Heart right ventricle (tissue), 16 donors: ENCODE measurements around the gene DYNC1I1. TPM values are rescaled to one million over a fixed set of nuclear protein-coding genes. Genes with fewer than 3 reads are reported as not detected.

Experiments
- ATAC-seq, 8 donors: fragments of 200-7000 bp; cut with Tn5 transposase; one replicate each; pipeline ENCODE4 v1.9.1; 2020; ENCODE audit warnings: mild to moderate bottlenecking in 8 of 8, moderate library complexity in 8 of 8, moderate number of reproducible peaks in 1 of 8
- DNase-seq, 2 donors: peaks; one replicate each; pipeline ENCODE4 v3.0.0-alpha.2; 2020
- H3K27ac ChIP-seq, 10 donors: fragments of 200-600 bp; sonication (generic) in 2 of 10; one replicate each; pipeline versions ENCODE4 v1.5.0 to v1.8.0; 2020 to 2022; ENCODE audit warnings: mild to moderate bottlenecking in 3 of 10
- H3K27me3 ChIP-seq, 7 donors: fragments of 200-600 bp; one replicate each; pipeline ENCODE4 v1.8.0; 2021 to 2022; ENCODE audit warnings: mild to moderate bottlenecking in 2 of 7
- H3K36me3 ChIP-seq, 9 donors: fragments of 200-600 bp; sonication (generic) in 1 of 9; one replicate each; pipeline versions ENCODE4 v1.5.0 to v1.8.0; 2020 to 2022; ENCODE audit warnings: mild to moderate bottlenecking in 2 of 9
- H3K4me1 ChIP-seq, 9 donors: fragments of 200-600 bp; sonication (generic) in 1 of 9; one replicate each; pipeline versions ENCODE4 v1.5.0 to v1.8.0; 2020 to 2022; ENCODE audit warnings: mild to moderate bottlenecking in 4 of 9
- H3K4me3 ChIP-seq, 10 donors: fragments of 200-600 bp; sonication (generic) in 2 of 10; one replicate each; pipeline versions ENCODE4 v1.5.0 to v1.8.0; 2020 to 2022; ENCODE audit warnings: mild to moderate bottlenecking in 7 of 10, moderate library complexity in 2 of 10
- H3K9me3 ChIP-seq, 11 donors: fragments of 200-600 bp in 10 of 11; sonication (generic) in 2 of 11; one replicate each; pipeline versions ENCODE4 v1.5.0 to v1.8.0; 2013 to 2022; ENCODE audit warnings: mild to moderate bottlenecking in 2 of 11, control low read depth in 1 of 11, moderate library complexity in 1 of 11
- WGBS, 2 donors: extraction: QIAGEN DNeasy Blood & Tissue Kit; methylation state at CpG; one replicate each; pipeline ENCODE4 v1.1.7; 2013; ENCODE audit warnings: inconsistent platforms in 1 of 2; 5-methylcytosine and 5-hydroxymethylcytosine counted together
- intact Hi-C, 10 donors: fragments of 100-400 bp; cut with DNase I; formaldehyde crosslinking; loops; one replicate each; pipeline versions ENCODE4 v1.11.1 to v1.14.2; 2022
- polyA plus RNA-seq, 2 donors: library from polyadenylated mRNA; stranded (reverse); fragments of 200-250 nt; gene quantifications; one replicate each; pipeline ENCODE4 v1.2.3, GENCODE V29; 2013
- total RNA-seq, 10 donors: library from RNA; stranded (reverse); fragmentation: NEBNext Ultra II Directional in 3 of 10; extraction: Animal tissue kit (Norgen Biotek cat#: 25700) in 3 of 10; gene quantifications; one replicate each; pipeline versions ENCODE4 v1.2.1 to v1.2.4, GENCODE V29; 2021 to 2023
- TF ChIP-seq, protein P1 (sequence below), 9 donors: fragments of 200-600 bp; sonication (generic) in 2 of 9; IDR thresholded peaks; one replicate each; pipeline versions ENCODE4 v1.5.0 to v1.8.0; 2021 to 2022; ENCODE audit warnings: antibody characterized with exemption in 9 of 9, mild to moderate bottlenecking in 5 of 9, moderate library complexity in 1 of 9
- donor health status: Arrhythmogenic right ventricular cardiomyopathy.
- donor health status: ischemic (EF 13 %, LVEDD 7.1; RV severe dilation, severe dysfunction).
- donor health status: healthy with polysubstance abuse.
- donor health status: DM: no; HTN: yes; CAD: no.
- donor health status: DM: no; HTN: no; CAD: no.
- donor health status: ischemic (EF 25% LVEDD 6.9; RV normal size, moderate dysfunction).
- donor health status: ischemic (EF 25% LVEDD 5.7; RV mildly dilated, moderate dysfunction).
- donor health status: healthy.
- donor health status: DM: yes; HTN: yes; CAD: no.
- donor health status: Ischemic cardiomyopathy.
- donor health status: ischemic (EF 35%, LVEDD 5.7; RV mildly dilated, moderate dysfunction).
- donor health status: nonischemic (EF 11% LVEDD 7.7; RV severe dilation, severe dysfunction).
- donor health status: DM: yes; HTN: yes; CAD: no.
- donor health status: PGD.
- donor health status: ischemic (EF 29% LVEDD 5.4; RV normal size, mild dysfunction).
- donor health status: nonischemic (EF 23%, LVEDD 6.1; RV moderate dilation, normal function).

DYNC1I1 gene
- total and polyA plus RNA-seq, 12 donors = 6.4 to 43.4 (median 35.6) TPM

DNA sequence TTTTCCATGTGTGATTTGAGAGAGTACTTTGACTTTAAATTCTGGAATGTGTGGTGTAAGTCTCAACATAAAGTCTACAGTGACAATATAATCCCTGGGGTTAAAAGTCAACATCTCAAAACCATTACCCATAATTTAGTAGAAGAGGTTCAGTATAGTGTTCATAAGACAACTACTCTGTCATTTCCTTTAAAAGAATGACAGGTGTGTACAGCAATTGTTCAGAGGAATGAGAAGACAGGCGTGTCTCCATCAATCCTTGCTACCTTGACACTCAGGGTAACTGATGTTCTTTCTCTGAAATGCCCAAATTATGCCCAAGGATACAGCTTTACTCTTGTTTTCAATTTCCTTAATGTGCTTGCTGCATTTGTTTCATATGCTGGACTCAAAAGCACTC, 256.4 kb downstream of the DYNC1I1 start:
- intact Hi-C loops = no loop called here
- Histone ChIP-seq H3K4me3 (no peak overlapping the region), H3K9me3 (no peaks in the 10 kb centered on the region), H3K27ac (no peak overlapping the region), H3K4me1 (no peaks in the 10 kb centered on the region), H3K36me3 (peaks cover 0 to 23% (median 5%) of the 10 kb centered on the region in 9 donors), H3K27me3 (no peaks in the 10 kb centered on the region)
- TF ChIP-seq, protein P1, sequence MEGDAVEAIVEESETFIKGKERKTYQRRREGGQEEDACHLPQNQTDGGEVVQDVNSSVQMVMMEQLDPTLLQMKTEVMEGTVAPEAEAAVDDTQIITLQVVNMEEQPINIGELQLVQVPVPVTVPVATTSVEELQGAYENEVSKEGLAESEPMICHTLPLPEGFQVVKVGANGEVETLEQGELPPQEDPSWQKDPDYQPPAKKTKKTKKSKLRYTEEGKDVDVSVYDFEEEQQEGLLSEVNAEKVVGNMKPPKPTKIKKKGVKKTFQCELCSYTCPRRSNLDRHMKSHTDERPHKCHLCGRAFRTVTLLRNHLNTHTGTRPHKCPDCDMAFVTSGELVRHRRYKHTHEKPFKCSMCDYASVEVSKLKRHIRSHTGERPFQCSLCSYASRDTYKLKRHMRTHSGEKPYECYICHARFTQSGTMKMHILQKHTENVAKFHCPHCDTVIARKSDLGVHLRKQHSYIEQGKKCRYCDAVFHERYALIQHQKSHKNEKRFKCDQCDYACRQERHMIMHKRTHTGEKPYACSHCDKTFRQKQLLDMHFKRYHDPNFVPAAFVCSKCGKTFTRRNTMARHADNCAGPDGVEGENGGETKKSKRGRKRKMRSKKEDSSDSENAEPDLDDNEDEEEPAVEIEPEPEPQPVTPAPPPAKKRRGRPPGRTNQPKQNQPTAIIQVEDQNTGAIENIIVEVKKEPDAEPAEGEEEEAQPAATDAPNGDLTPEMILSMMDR (IDR thresholded peaks at IDR 0.05) = no peak
- ATAC-seq = no peak
- 85 to 93% methylated on average over 1 of the region's 1 CpG for WGBS, 2 donors
- no peak for DNase-seq

DNA sequence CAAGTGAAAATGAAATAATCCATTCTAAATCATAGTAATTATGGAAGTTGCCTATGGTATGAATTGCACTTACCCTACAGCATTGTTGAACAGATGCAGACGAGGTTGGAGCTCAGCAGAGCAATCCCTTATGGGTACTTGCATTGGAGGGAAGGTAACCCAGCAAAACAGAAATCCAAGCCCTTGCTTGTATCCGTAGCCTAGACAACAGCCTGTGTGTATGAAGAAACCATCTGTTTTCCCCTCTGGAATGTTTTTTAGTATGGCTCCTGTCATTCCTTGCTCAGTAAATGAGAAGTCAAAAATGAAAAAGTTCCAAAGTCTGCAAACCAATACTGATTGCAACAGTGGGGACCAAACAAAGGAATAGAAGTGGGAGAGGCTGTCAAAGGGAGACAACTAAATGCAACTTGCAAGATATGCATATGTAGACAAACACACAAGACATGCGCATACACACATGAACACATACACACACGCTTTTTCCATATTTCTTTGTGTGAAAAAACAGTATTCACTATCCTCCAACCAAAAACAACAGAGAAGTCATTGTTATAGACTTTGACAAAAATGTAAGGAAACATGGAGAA, 260.8 kb downstream of the DYNC1I1 start:
- Histone ChIP-seq H3K27me3 (no peaks in the 10 kb centered on the region), H3K36me3 (peaks cover 0 to 42% (median 5%) of the 10 kb centered on the region in 9 donors), H3K4me1 (no peaks in the 10 kb centered on the region), H3K27ac (no peak overlapping the region), H3K9me3 (no peaks in the 10 kb centered on the region), H3K4me3 (no peak overlapping the region)
- no peak for ATAC-seq
- intact Hi-C loops = no loop called here
- 84 to 89% methylated on average over 4 of the region's 4 CpGs for WGBS, 2 donors
- TF ChIP-seq, protein P1 (IDR thresholded peaks at IDR 0.05) = no peak
- no peak for DNase-seq

DNA sequence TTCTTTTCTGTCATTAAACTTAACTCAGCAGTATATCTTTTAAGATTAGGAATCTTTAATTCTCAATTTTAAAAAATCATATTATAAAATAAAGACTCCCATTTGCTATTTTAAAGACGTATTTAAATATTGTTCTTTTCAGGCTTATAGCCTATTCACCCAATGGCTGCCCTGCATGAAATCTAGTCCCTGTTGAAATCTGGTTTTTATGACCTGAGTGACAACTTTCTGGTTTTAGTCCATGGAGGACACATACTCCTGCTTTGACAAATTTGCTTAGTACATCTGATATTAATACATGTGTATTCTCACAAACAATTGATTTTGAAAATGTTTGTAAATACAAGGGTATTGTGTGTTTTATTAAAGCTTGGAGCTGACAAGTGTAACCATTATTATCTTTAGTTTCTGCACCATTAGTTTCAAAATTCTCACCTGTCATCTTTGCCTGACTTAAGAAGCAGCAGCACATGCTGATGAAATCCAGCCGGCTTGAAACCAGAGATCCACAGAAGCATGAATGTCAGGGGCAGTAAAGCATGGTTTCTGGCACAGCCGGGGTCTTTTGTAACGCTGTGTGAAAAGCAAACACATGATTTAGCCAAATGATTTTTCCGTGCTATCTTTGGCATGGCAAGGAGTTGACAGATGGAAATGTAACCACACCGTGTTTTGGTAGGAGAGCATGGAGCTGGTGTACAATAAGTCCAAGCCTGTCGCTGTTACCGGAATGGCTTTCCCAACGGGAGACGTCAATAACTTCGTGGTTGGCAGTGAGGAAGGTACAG, 262.8 kb downstream of the DYNC1I1 start:
- H3K36me3 ChIP-seq = peaks cover 0 to 35% (median 5%) of the 10 kb centered on the region in 9 donors
- no peaks in the 10 kb centered on the region for H3K27me3 ChIP-seq
- ATAC-seq (no peak), DNase-seq (no peak)
- H3K9me3 ChIP-seq = no peaks in the 10 kb centered on the region
- TF ChIP-seq, protein P1 (IDR thresholded peaks at IDR 0.05) = no peak
- WGBS, 2 donors = 64 to 66% methylated on average over 11 of the region's 11 CpGs
- H3K4me3 ChIP-seq = no peak overlapping the region
- H3K27ac ChIP-seq = no peak overlapping the region
- intact Hi-C loops = no loop called here
- H3K4me1 ChIP-seq = no peaks in the 10 kb centered on the region

DNA sequence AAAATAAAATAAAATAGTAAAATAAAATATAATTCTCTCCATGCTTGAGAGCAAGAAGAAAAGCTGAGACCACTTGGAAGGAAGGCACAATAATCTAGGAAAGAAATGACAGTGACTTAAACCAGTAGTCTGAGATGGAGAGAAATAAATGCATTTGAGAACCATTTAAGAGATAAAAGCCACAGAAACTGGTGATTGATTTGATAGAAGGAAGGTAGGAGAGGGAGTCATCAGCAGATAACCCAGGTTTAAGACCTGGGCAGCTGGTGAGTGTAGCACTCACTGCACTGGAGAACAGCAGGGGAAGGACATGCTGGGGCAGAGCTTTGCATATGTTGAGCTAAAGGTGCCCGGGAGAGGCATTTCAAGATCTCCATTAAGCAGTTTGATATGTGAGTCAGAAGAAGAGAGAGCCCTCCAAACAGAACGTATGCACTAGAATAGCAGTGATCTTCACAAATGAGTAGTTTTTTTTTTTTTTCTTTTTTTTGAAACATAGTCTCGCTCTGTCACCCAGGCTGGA, 268.0 kb downstream of the DYNC1I1 start:
- H3K27ac ChIP-seq = no peak overlapping the region
- TF ChIP-seq, protein P1 (IDR thresholded peaks at IDR 0.05) = no peak
- DNase-seq (no peak), ATAC-seq (no peak)
- intact Hi-C loops = no loop called here
- no peak overlapping the region for H3K4me3 ChIP-seq
- no peaks in the 10 kb centered on the region for H3K9me3 ChIP-seq
- no peaks in the 10 kb centered on the region for H3K27me3 ChIP-seq
- H3K36me3 ChIP-seq = peaks cover 0 to 19% (median 0%) of the 10 kb centered on the region in 9 donors
- WGBS, 2 donors = 55 to 69% methylated on average over 3 of the region's 3 CpGs
- no peaks in the 10 kb centered on the region for H3K4me1 ChIP-seq
